Trophoblast cell (in vitro differentiated cells and primary cell): ENCODE data around the gene PDAP1.

Experiments
- DNase-seq, 2 donors: peaks; one replicate each; pipeline ENCODE4 v3.0.0-alpha.2; 2016
- H2AFZ ChIP-seq: 2 replicates; pipeline ENCODE4 v1.6.1; 2013; ENCODE audit warnings: low read length, moderate library complexity, mild to moderate bottlenecking; ENCODE audit not compliant: insufficient read depth, poor library complexity
- H2AK5ac ChIP-seq: 2 replicates; pipeline ENCODE4 v1.6.1; 2013; ENCODE audit warnings: mild to moderate bottlenecking, low read length
- H2BK120ac ChIP-seq: 2 replicates; pipeline ENCODE4 v1.6.1; 2013; ENCODE audit warnings: low read length, mild to moderate bottlenecking, moderate library complexity; ENCODE audit not compliant: insufficient read depth, poor library complexity
- H2BK12ac ChIP-seq: 2 replicates; pipeline ENCODE4 v1.6.1; 2013; ENCODE audit warnings: mild to moderate bottlenecking, low read length, moderate library complexity
- H2BK5ac ChIP-seq: 2 replicates; pipeline ENCODE4 v1.6.1; 2013; ENCODE audit warnings: low read length, low read depth, moderate library complexity, mild to moderate bottlenecking; ENCODE audit not compliant: poor library complexity
- H3K14ac ChIP-seq: 2 replicates; pipeline ENCODE4 v1.6.1; 2013; ENCODE audit warnings: mild to moderate bottlenecking, low read length
- H3K18ac ChIP-seq: 2 replicates; pipeline ENCODE4 v1.6.1; 2013; ENCODE audit warnings: mild to moderate bottlenecking, low read length
- H3K23ac ChIP-seq: 2 replicates; pipeline ENCODE4 v1.6.1; 2013; ENCODE audit warnings: low read length
- H3K27ac ChIP-seq: 2 replicates; pipeline ENCODE4 v1.5.1; 2013; ENCODE audit warnings: low read depth, mild to moderate bottlenecking, inconsistent platforms, low read length, moderate library complexity
- H3K27me3 ChIP-seq: 2 replicates; pipeline ENCODE4 v1.6.1; 2013; ENCODE audit warnings: inconsistent platforms, mild to moderate bottlenecking, low read length, moderate library complexity; ENCODE audit not compliant: insufficient read depth
- H3K36me3 ChIP-seq, 2 experiments: 1 replicate in 1 of 2; 2 replicates in 1 of 2; pipeline ENCODE4 v1.6.1; 2013; ENCODE audit warnings: low read length in 2 of 2, mild to moderate bottlenecking in 2 of 2, moderate library complexity in 1 of 2; ENCODE audit not compliant: insufficient read depth in 2 of 2, control insufficient read depth in 1 of 2
- H3K4ac ChIP-seq: 2 replicates; pipeline ENCODE4 v1.6.1; 2013; ENCODE audit warnings: low read depth, mild to moderate bottlenecking, low read length, moderate library complexity
- H3K4me1 ChIP-seq, 2 experiments: 1 replicate in 1 of 2; 2 replicates in 1 of 2; pipeline ENCODE4 v1.6.1; 2013; ENCODE audit warnings: low read length in 2 of 2, mild to moderate bottlenecking in 2 of 2, moderate library complexity in 1 of 2; ENCODE audit not compliant: insufficient read depth in 2 of 2, control insufficient read depth in 1 of 2
- H3K4me2 ChIP-seq: 2 replicates; pipeline ENCODE4 v1.6.1; 2013; ENCODE audit warnings: inconsistent platforms, mild to moderate bottlenecking, low read length, moderate library complexity
- H3K4me3 ChIP-seq: 2 replicates; pipeline ENCODE4 v1.5.1; 2013; ENCODE audit warnings: mild to moderate bottlenecking, low read depth, low read length, inconsistent platforms
- H3K79me1 ChIP-seq: one replicate; pipeline ENCODE4 v1.6.1; 2013; ENCODE audit warnings: low read length
- H3K79me2 ChIP-seq: 2 replicates; pipeline ENCODE4 v1.6.1; 2013; ENCODE audit warnings: low read length, mild to moderate bottlenecking; ENCODE audit not compliant: control insufficient read depth, insufficient read depth, poor library complexity
- H3K9ac ChIP-seq: 2 replicates; pipeline ENCODE4 v1.6.1; 2013; ENCODE audit warnings: mild to moderate bottlenecking, low read length
- H3K9me3 ChIP-seq: 2 replicates; pipeline ENCODE4 v1.6.1; 2013; ENCODE audit warnings: low read depth, mild to moderate bottlenecking, control low read depth, inconsistent platforms, low read length; ENCODE audit not compliant: insufficient read depth
- H4K12ac ChIP-seq: 2 replicates; pipeline ENCODE4 v1.6.1; 2013; ENCODE audit warnings: low read depth, mild to moderate bottlenecking, low read length, moderate library complexity
- H4K8ac ChIP-seq: 2 replicates; pipeline ENCODE4 v1.6.1; 2013; ENCODE audit warnings: low read depth, mild to moderate bottlenecking, low read length, moderate library complexity
- H4K91ac ChIP-seq: one replicate; pipeline ENCODE4 v1.6.1; 2013; ENCODE audit warnings: low read depth, mild to moderate bottlenecking, low read length, moderate library complexity
- WGBS: extraction: QIAGEN DNeasy Blood & Tissue Kit; methylation state at CpG from one replicate; pipeline ENCODE4 v1.1.7; 2013; ENCODE audit warnings: missing lambda C conversion rate; ENCODE audit not compliant: insufficient read length, insufficient coverage; ENCODE audit errors: extremely low coverage; 5-methylcytosine and 5-hydroxymethylcytosine counted together

Gene PDAP1

DNA sequence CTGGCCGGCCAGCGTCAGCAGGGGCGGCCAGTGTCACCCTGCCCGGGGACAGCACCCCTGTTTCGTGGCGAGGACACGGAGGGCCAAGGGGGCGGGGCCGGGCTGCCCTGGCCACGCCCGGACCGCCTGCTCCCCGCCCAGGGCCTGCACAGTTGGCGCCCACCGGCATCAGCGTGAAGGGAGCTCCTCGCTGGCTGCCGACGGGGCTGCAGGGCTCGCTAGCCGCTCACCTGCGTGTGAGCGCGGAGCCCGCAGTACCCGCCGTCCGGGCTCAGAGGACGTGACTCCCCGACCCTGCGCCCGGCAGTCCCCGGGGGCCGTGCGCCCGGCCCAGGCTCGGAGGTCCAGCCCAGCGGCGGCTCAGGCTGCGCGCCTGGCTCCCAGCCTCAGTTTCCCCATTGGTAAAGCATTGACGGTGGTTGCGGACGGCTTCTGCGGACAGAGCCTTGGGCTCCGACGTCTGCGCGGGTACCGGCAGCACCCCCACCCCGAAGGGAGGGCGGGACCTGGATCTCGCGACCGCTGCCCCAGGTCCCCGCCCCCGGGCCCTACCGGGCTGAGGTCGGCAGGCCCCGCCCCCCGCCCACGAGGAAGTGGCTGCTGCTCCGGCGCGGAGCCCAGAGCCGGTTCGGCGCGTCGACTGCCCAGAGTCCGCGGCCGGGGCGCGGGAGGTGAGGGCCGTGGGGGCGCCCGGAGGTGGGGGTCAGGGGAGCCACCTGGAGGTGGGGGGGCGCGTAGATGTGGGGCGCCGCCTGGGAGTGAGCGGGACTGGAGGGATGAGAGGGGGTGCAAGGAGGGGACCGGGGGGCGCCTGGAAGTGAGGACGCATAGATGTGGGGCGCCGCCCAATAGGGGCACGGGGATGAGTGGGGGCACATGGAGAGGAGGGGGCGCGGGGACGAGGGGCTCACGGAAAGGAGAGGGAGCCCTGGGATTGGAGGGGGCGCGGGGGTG, 34.0 kb downstream of the PDAP1 start, which contains the start of gene ARPC1B:
ARPC1B (plus strand) TSS at position 620 of the 954 bp plus-strand sequence. CDS start 10,985 bp downstream, outside the sequence.
- peaks cover 3 to 6% of the 10 kb centered on the region in 2 experiments for H3K4me1 ChIP-seq
- peak within 1 kb of the TSS; percentile 92 for H4K8ac ChIP-seq
- H4K12ac ChIP-seq = peak within 1 kb of the TSS; percentile 87
- H3K79me1 ChIP-seq = peaks cover 8% of the 10 kb centered on the region
- H3K4me3 ChIP-seq = peak within 1 kb of the TSS; percentile 83
- H2BK120ac ChIP-seq = peak within 1 kb of the TSS; percentile 91
- peak within 1 kb of the TSS; percentile 96 for H4K91ac ChIP-seq
- peak within 1 kb of the TSS; percentile 88 for H3K4me2 ChIP-seq
- peak within 1 kb of the TSS; percentile 78 for H3K27ac ChIP-seq
- peak within 1 kb of the TSS; percentile 97 for H2AFZ ChIP-seq
- no CpG with 5 or more reads among the region's 95 CpGs for WGBS
- H3K23ac ChIP-seq = no peak within 1 kb of the TSS
- peak within 1 kb of the TSS; percentile 84 for H3K14ac ChIP-seq
- peak within 1 kb of the TSS; percentile 97 for H3K18ac ChIP-seq
- H2AK5ac ChIP-seq = peak within 1 kb of the TSS; percentile 35
- no peaks in the 10 kb centered on the region for H3K27me3 ChIP-seq
- DNase-seq = peak; percentile 80 to 83
- H3K79me2 ChIP-seq = peaks cover 4% of the 10 kb centered on the region
- H3K4ac ChIP-seq = peak within 1 kb of the TSS; percentile 77
- H3K9me3 ChIP-seq = peaks cover 1% of the 10 kb centered on the region
- peak within 1 kb of the TSS; percentile 82 for H3K9ac ChIP-seq
- H3K36me3 ChIP-seq = peaks cover 9 to 13% of the 10 kb centered on the region in 2 experiments
- peak within 1 kb of the TSS; percentile 75 for H2BK5ac ChIP-seq
- no peak within 1 kb of the TSS for H2BK12ac ChIP-seq

DNA sequence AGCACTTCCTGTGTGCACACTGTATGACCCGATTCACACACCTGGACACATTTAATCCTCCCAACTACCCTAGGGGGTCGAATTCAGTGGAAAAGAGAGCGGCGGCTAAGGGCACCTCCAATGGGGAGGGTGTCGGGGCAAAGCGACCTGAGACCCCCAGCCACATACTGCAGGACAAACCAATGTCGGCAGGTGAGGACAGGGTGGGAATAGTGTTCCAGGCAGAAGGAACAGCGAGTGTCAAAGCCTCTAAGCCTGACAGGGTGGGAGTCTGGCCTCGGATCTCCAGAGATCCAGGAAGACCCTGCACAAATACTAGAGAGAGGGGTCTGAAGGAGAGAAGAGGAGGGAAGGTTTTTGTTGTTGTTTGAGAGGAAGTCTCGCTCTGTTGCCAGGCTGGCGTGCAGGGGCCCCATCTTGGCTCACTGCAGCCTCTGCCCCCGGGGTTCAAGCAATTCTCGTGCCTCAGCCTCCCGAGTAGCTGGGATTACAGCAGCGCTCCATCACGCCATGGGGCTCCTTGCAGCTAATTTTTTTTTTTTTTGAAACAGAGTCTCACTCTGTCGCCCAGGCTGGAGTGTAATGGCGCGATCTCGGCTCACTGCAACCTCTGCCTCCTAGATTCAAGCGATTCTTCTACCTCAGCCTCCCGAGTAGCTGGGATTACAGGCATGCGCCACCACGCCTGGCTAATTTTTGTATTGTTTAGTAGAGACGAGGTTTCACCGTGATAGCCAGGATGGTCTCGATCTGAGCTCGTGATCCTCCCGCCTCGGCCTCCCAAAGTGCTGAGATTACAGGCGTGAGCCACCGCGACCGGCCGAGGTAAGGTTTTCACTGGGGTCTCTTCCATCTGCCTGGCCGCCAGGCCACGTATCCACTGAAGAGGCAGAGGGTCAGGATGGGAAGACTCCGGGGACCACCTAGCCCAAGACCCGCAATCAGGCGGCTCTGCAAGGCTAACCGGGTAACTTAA, 35.0 kb downstream of the PDAP1 start:
- peak in 1 of 2 donors; percentile 31 for DNase-seq
- Histone ChIP-seq H2BK5ac (no peak overlapping the region), H2BK120ac (no peak overlapping the region), H3K23ac (no peak overlapping the region), H3K4me1 (peaks cover 3 to 6% of the 10 kb centered on the region in 2 experiments), H3K79me1 (peaks cover 8% of the 10 kb centered on the region), H3K27ac (peak overlapping the region; percentile 78), H2AK5ac (peak overlapping the region; percentile 35), H3K27me3 (no peaks in the 10 kb centered on the region), H3K79me2 (peaks cover 4% of the 10 kb centered on the region), H3K4ac (no peak overlapping the region), H3K4me3 (peak overlapping the region; percentile 83), H3K9me3 (peaks cover 1% of the 10 kb centered on the region), H4K91ac (peak overlapping the region; percentile 32), H3K9ac (no peak overlapping the region), H4K12ac (no peak overlapping the region), H3K14ac (no peak overlapping the region), H4K8ac (peak overlapping the region; percentile 37), H3K4me2 (peak overlapping the region; percentile 88), H3K36me3 (peaks cover 9 to 11% of the 10 kb centered on the region in 2 experiments), H2AFZ (peak overlapping the region; percentile 97), H3K18ac (peak overlapping the region; percentile 75), H2BK12ac (no peak overlapping the region)
- WGBS = no CpG with 5 or more reads among the region's 41 CpGs

- H3K4me3 ChIP-seq = no peak overlapping the region
- H3K27ac ChIP-seq = peak overlapping the region; percentile 28
- peak; percentile 88 to 93 for DNase-seq
- peak overlapping the region; percentile 22 for H3K4me2 ChIP-seq
- H4K12ac ChIP-seq = no peak overlapping the region
- peaks cover 3 to 6% of the 10 kb centered on the region in 2 experiments for H3K4me1 ChIP-seq
- no peak overlapping the region for H3K9ac ChIP-seq
- WGBS = no CpG with 5 or more reads among the region's 21 CpGs
- no peak overlapping the region for H4K91ac ChIP-seq
- no peak overlapping the region for H3K18ac ChIP-seq
- peak overlapping the region; percentile 56 for H4K8ac ChIP-seq
- H3K23ac ChIP-seq = no peak overlapping the region
- peaks cover 4% of the 10 kb centered on the region for H3K79me2 ChIP-seq
- peaks cover 8% of the 10 kb centered on the region for H3K79me1 ChIP-seq
- no peak overlapping the region for H2BK5ac ChIP-seq
- no peak overlapping the region for H2AK5ac ChIP-seq
- no peak overlapping the region for H2BK120ac ChIP-seq
- no peak overlapping the region for H2BK12ac ChIP-seq
- no peak overlapping the region for H2AFZ ChIP-seq
- no peak overlapping the region for H3K14ac ChIP-seq
- H3K27me3 ChIP-seq = no peaks in the 10 kb centered on the region
- no peak overlapping the region for H3K4ac ChIP-seq
- peaks cover 1% of the 10 kb centered on the region for H3K9me3 ChIP-seq
- peaks cover 4 to 6% of the 10 kb centered on the region in 2 experiments for H3K36me3 ChIP-seq
These were observed 35.9 kb downstream of the PDAP1 start for GRCh38 chr7:99372275-99373090.
